ENCODE measurements around the gene LCN12. TPM values are rescaled to one million over a fixed set of nuclear protein-coding genes. Genes with fewer than 3 reads are reported as not detected.

Gene LCN12
- polyA plus RNA-seq, 4 donors = 2.2 to 88.7 (median 3.4) TPM; not detected in 1

GRCh38 chr9:136969150-136969549, 17.1 kb downstream of the LCN12 start:
- H3K27ac ChIP-seq (ENCODE audit: low read depth in 1 of 3, low read length in 2 of 3) = no peak overlapping the region
- peaks cover 0 to 12% (median 2%) of the 10 kb centered on the region in 3 donors for H3K4me1 ChIP-seq (ENCODE audit: control insufficient read depth in 3 of 3, insufficient read depth in 2 of 3, low read depth in 1 of 3, low read length in 2 of 3)
- no peak for DNase-seq
- H3K27me3 ChIP-seq (ENCODE audit: control insufficient read depth in 3 of 3, insufficient read depth in 3 of 3, low read length in 3 of 3) = peaks cover 0 to 9% (median 0%) of the 10 kb centered on the region in 3 donors
- WGBS, 3 donors = 82 to 90% (median 87%) methylated on average over 15 to 17 of the region's 17 CpGs
- H3K36me3 ChIP-seq (ENCODE audit: control insufficient read depth in 3 of 3, insufficient read depth in 2 of 3, low read depth in 1 of 3, low read length in 3 of 3) = no peaks in the 10 kb centered on the region
- FAIRE-seq = no peak
- no peak overlapping the region for H3K4me3 ChIP-seq (ENCODE audit: low read depth in 1 of 3, low read length in 3 of 3)
- H3K9me3 ChIP-seq (ENCODE audit: control insufficient read depth in 2 of 2, insufficient read depth in 1 of 2, low read depth in 1 of 2, low read length in 1 of 2) = no peaks in the 10 kb centered on the region

- Histone ChIP-seq H3K4me3 (ENCODE audit: low read depth in 1 of 3, low read length in 3 of 3) (no peak overlapping the region), H3K9me3 (ENCODE audit: control insufficient read depth in 2 of 2, insufficient read depth in 1 of 2, low read depth in 1 of 2, low read length in 1 of 2) (no peaks in the 10 kb centered on the region), H3K27ac (ENCODE audit: low read depth in 1 of 3, low read length in 2 of 3) (no peak overlapping the region), H3K4me1 (ENCODE audit: control insufficient read depth in 3 of 3, insufficient read depth in 2 of 3, low read depth in 1 of 3, low read length in 2 of 3) (peaks cover 0 to 6% (median 0%) of the 10 kb centered on the region in 3 donors), H3K36me3 (ENCODE audit: control insufficient read depth in 3 of 3, insufficient read depth in 2 of 3, low read depth in 1 of 3, low read length in 3 of 3) (no peaks in the 10 kb centered on the region), H3K27me3 (ENCODE audit: control insufficient read depth in 3 of 3, insufficient read depth in 3 of 3, low read length in 3 of 3) (peaks cover 0 to 9% (median 0%) of the 10 kb centered on the region in 3 donors)
- no peak for FAIRE-seq
- no peak for DNase-seq
- WGBS, 3 donors = 53 to 80% (median 57%) methylated on average over 4 to 5 of the region's 5 CpGs
These were observed 17.7 kb downstream of the LCN12 start for GRCh38 chr9:136969774-136970173.

- no peak for FAIRE-seq
- no peaks in the 10 kb centered on the region for H3K36me3 ChIP-seq (ENCODE audit: control insufficient read depth in 3 of 3, insufficient read depth in 2 of 3, low read depth in 1 of 3, low read length in 3 of 3)
- WGBS, 3 donors = 78 to 82% (median 79%) methylated on average over 8 to 11 of the region's 11 CpGs
- H3K4me3 ChIP-seq (ENCODE audit: low read depth in 1 of 3, low read length in 3 of 3) = no peak overlapping the region
- DNase-seq = no peak
- no peak overlapping the region for H3K27ac ChIP-seq (ENCODE audit: low read depth in 1 of 3, low read length in 2 of 3)
- peaks cover 0 to 9% (median 0%) of the 10 kb centered on the region in 3 donors for H3K27me3 ChIP-seq (ENCODE audit: control insufficient read depth in 3 of 3, insufficient read depth in 3 of 3, low read length in 3 of 3)
- peaks cover 0 to 4% (median 0%) of the 10 kb centered on the region in 3 donors for H3K4me1 ChIP-seq (ENCODE audit: control insufficient read depth in 3 of 3, insufficient read depth in 2 of 3, low read depth in 1 of 3, low read length in 2 of 3)
- H3K9me3 ChIP-seq (ENCODE audit: control insufficient read depth in 2 of 2, insufficient read depth in 1 of 2, low read depth in 1 of 2, low read length in 1 of 2) = no peaks in the 10 kb centered on the region
These were observed 18.3 kb downstream of the LCN12 start for GRCh38 chr9:136970361-136970760.

- 76 to 80% (median 79%) methylated on average over 14 of the region's 14 CpGs for WGBS, 3 donors
- Histone ChIP-seq H3K9me3 (ENCODE audit: control insufficient read depth in 2 of 2, insufficient read depth in 1 of 2, low read depth in 1 of 2, low read length in 1 of 2) (no peaks in the 10 kb centered on the region), H3K4me3 (ENCODE audit: low read depth in 1 of 3, low read length in 3 of 3) (no peak overlapping the region), H3K27me3 (ENCODE audit: control insufficient read depth in 3 of 3, insufficient read depth in 3 of 3, low read length in 3 of 3) (no peaks in the 10 kb centered on the region), H3K27ac (ENCODE audit: low read depth in 1 of 3, low read length in 2 of 3) (no peak overlapping the region), H3K4me1 (ENCODE audit: control insufficient read depth in 3 of 3, insufficient read depth in 2 of 3, low read depth in 1 of 3, low read length in 2 of 3) (no peaks in the 10 kb centered on the region), H3K36me3 (ENCODE audit: control insufficient read depth in 3 of 3, insufficient read depth in 2 of 3, low read depth in 1 of 3, low read length in 3 of 3) (no peaks in the 10 kb centered on the region)
- DNase-seq = no peak
- no peak for FAIRE-seq
These were observed 19.7 kb downstream of the LCN12 start for GRCh38 chr9:136971746-136972145.

GRCh38 chr9:136972335-136972734, 20.3 kb downstream of the LCN12 start:
- Histone ChIP-seq H3K4me3 (ENCODE audit: low read depth in 1 of 3, low read length in 3 of 3) (no peak overlapping the region), H3K9me3 (ENCODE audit: control insufficient read depth in 2 of 2, insufficient read depth in 1 of 2, low read depth in 1 of 2, low read length in 1 of 2) (no peaks in the 10 kb centered on the region), H3K27me3 (ENCODE audit: control insufficient read depth in 3 of 3, insufficient read depth in 3 of 3, low read length in 3 of 3) (no peaks in the 10 kb centered on the region), H3K4me1 (ENCODE audit: control insufficient read depth in 3 of 3, insufficient read depth in 2 of 3, low read depth in 1 of 3, low read length in 2 of 3) (no peaks in the 10 kb centered on the region), H3K27ac (ENCODE audit: low read depth in 1 of 3, low read length in 2 of 3) (no peak overlapping the region), H3K36me3 (ENCODE audit: control insufficient read depth in 3 of 3, insufficient read depth in 2 of 3, low read depth in 1 of 3, low read length in 3 of 3) (no peaks in the 10 kb centered on the region)
- WGBS, 3 donors = 68 to 86% (median 83%) methylated on average over 7 to 11 of the region's 11 CpGs
- FAIRE-seq = no peak
- DNase-seq = no peak

- no peaks in the 10 kb centered on the region for H3K4me1 ChIP-seq (ENCODE audit: control insufficient read depth in 3 of 3, insufficient read depth in 2 of 3, low read depth in 1 of 3, low read length in 2 of 3)
- FAIRE-seq (no peak), DNase-seq (no peak)
- no peaks in the 10 kb centered on the region for H3K9me3 ChIP-seq (ENCODE audit: control insufficient read depth in 2 of 2, insufficient read depth in 1 of 2, low read depth in 1 of 2, low read length in 1 of 2)
- WGBS, 3 donors = 39 to 63% (median 52%) methylated on average over 10 to 13 of the region's 13 CpGs
- H3K36me3 ChIP-seq (ENCODE audit: control insufficient read depth in 3 of 3, insufficient read depth in 2 of 3, low read depth in 1 of 3, low read length in 3 of 3) = no peaks in the 10 kb centered on the region
- H3K4me3 ChIP-seq (ENCODE audit: low read depth in 1 of 3, low read length in 3 of 3) = no peak overlapping the region
- no peak overlapping the region for H3K27ac ChIP-seq (ENCODE audit: low read depth in 1 of 3, low read length in 2 of 3)
- peaks cover 0 to 3% (median 0%) of the 10 kb centered on the region in 3 donors for H3K27me3 ChIP-seq (ENCODE audit: control insufficient read depth in 3 of 3, insufficient read depth in 3 of 3, low read length in 3 of 3)
These were observed 20.7 kb downstream of the LCN12 start for GRCh38 chr9:136972743-136973142.

- no peak for DNase-seq
- FAIRE-seq = no peak
- peaks cover 0 to 7% (median 0%) of the 10 kb centered on the region in 3 donors for H3K27me3 ChIP-seq (ENCODE audit: control insufficient read depth in 3 of 3, insufficient read depth in 3 of 3, low read length in 3 of 3)
- WGBS, 3 donors = 69 to 83% (median 73%) methylated on average over 26 to 29 of the region's 29 CpGs
- H3K4me1 ChIP-seq (ENCODE audit: control insufficient read depth in 3 of 3, insufficient read depth in 2 of 3, low read depth in 1 of 3, low read length in 2 of 3) = no peaks in the 10 kb centered on the region
- H3K27ac ChIP-seq (ENCODE audit: low read depth in 1 of 3, low read length in 2 of 3) = no peak overlapping the region
- no peak overlapping the region for H3K4me3 ChIP-seq (ENCODE audit: low read depth in 1 of 3, low read length in 3 of 3)
- no peaks in the 10 kb centered on the region for H3K9me3 ChIP-seq (ENCODE audit: control insufficient read depth in 2 of 2, insufficient read depth in 1 of 2, low read depth in 1 of 2, low read length in 1 of 2)
- no peaks in the 10 kb centered on the region for H3K36me3 ChIP-seq (ENCODE audit: control insufficient read depth in 3 of 3, insufficient read depth in 2 of 3, low read depth in 1 of 3, low read length in 3 of 3)
These were observed 21.8 kb downstream of the LCN12 start for GRCh38 chr9:136973618-136974617.

- 51 to 61% (median 59%) methylated on average over 15 of the region's 15 CpGs for WGBS, 3 donors
- Histone ChIP-seq H3K27ac (ENCODE audit: low read depth in 1 of 3, low read length in 2 of 3) (peak overlapping the region in 1 of 3 donors; percentile 8), H3K27me3 (ENCODE audit: control insufficient read depth in 3 of 3, insufficient read depth in 3 of 3, low read length in 3 of 3) (peaks cover 0 to 7% (median 0%) of the 10 kb centered on the region in 3 donors), H3K36me3 (ENCODE audit: control insufficient read depth in 3 of 3, insufficient read depth in 2 of 3, low read depth in 1 of 3, low read length in 3 of 3) (no peaks in the 10 kb centered on the region), H3K4me3 (ENCODE audit: low read depth in 1 of 3, low read length in 3 of 3) (no peak overlapping the region), H3K9me3 (ENCODE audit: control insufficient read depth in 2 of 2, insufficient read depth in 1 of 2, low read depth in 1 of 2, low read length in 1 of 2) (no peaks in the 10 kb centered on the region), H3K4me1 (ENCODE audit: control insufficient read depth in 3 of 3, insufficient read depth in 2 of 3, low read depth in 1 of 3, low read length in 2 of 3) (no peaks in the 10 kb centered on the region)
- no peak for DNase-seq
- no peak for FAIRE-seq
These were observed 22.9 kb downstream of the LCN12 start for GRCh38 chr9:136974817-136975535.

Measured in small intestine (tissue), 7 donors.